ENCODE results near the gene CYP19A1. TPM values are rescaled to one million over a fixed set of nuclear protein-coding genes. Genes with fewer than 3 reads are reported as not detected.

Gene CYP19A1
- total and polyA plus RNA-seq, 10 of the 15 experiments (the other 5 are each of a cell fraction or from before 2014, with no cell fraction given), result 0.08 to 1.8 (median 0.70) TPM

DNA sequence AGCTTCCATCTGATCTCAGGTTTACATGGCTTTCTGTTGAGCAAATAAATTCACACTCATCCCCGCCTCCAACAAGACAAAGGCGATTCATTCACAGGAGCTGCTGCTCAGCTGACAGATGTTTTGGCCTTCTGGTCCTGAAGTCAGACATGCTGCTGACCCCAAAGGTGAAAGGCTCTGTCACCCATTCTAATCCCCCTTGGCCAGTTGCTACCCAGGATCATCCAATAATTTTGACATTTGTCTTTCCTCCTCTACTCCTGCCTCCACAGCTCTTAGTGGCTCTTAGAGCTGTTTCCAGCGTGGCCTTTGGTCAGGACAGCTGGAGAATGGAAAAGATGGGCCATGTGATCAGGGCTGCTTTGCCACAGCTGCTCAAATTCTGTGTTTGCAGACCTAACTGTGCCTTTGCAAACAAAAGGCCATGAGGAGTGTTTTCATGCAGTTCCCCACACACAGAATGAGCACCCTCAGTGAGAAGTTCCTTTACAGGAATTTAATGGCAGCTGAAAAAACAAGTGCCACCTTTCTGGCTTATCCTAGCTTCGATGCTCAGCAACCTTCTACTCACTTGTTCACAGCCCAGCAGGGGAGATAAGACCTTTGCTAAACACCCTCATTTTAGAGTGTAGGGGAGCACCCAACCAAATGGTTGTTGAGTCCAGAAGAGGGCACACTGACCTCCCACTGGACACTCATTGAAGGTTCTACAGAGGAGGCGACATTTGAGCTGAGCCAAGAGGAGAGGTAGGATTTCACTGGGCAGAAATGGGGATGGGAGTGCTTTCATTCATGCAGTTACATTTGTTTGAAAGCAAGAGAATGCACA, 39.0 kb downstream of the CYP19A1 start:
- intact Hi-C loops (cut with micrococcal nuclease; ENCODE audit: unreplicated experiment) (no loop called here), in situ Hi-C loops (cut with MboI) (no loop called here)
- Histone ChIP-seq H3K36me3 (ENCODE audit: control insufficient read depth in 2 of 2, insufficient read depth in 2 of 2, low read length in 1 of 2) (no peaks in the 10 kb centered on the region), H2AFZ (ENCODE audit: control insufficient read depth, low read depth, low read length) (no peak overlapping the region), H3K9ac (ENCODE audit: control insufficient read depth, insufficient read depth, low read length) (no peak overlapping the region), H3K27ac (ENCODE audit: control insufficient read depth, insufficient read depth) (no peak overlapping the region), H3K79me2 (ENCODE audit: control insufficient read depth, insufficient read depth, low read length) (no peaks in the 10 kb centered on the region), H3K27me3 (replicated peaks in 1 of 2; ENCODE audit: control insufficient read depth in 2 of 2, insufficient read depth in 2 of 2, low read length in 1 of 2) (peaks cover 0 to 3% of the 10 kb centered on the region in 2 experiments; a peak in 3 of 4 replicates), H4K20me1 (ENCODE audit: control insufficient read depth, insufficient read depth) (no peaks in the 10 kb centered on the region), H3K4me1 (ENCODE audit: control insufficient read depth, insufficient read depth, low read length) (no peaks in the 10 kb centered on the region), H3K9me3 (replicated peaks; ENCODE audit: control insufficient read depth, insufficient read depth, low read length) (no peaks in the 10 kb centered on the region), H3K4me2 (ENCODE audit: control insufficient read depth, insufficient read depth) (no peak overlapping the region), H3K4me3 (no peak overlapping the region)
- SMC1A ChIA-PET (ENCODE audit: uncharacterized antibody, unreplicated experiment), result interaction anchor here (0.7 to 6.2 kb wide), 5 partner anchors 8 to 82 kb away, joined by 3 to 31 read pairs (median 3); no protein-coding TSS in a partner anchor
- no peak for DNase-seq (ENCODE audit: low read depth, low spot score)
- 47% methylated on average over 5 of the region's 5 CpGs for WGBS (ENCODE audit: insufficient coverage, insufficient replicate concordance, low lambda C conversion rate, missing lambda C conversion rate)
- FAIRE-seq, result no peak
- CTCF ChIA-PET, result interaction anchor here (0.7 to 8.2 kb wide), 2 partner anchors 19 to 58 kb away, joined by 3 to 43 read pairs; no protein-coding TSS in a partner anchor
- no peak for TF ChIP-seq MEF2B (IDR thresholded peaks at IDR 0.05; ENCODE audit: partially characterized antibody, poor library complexity, severe bottlenecking)
- no peak for TF ChIP-seq CHD4 (IDR thresholded peaks at IDR 0.05)
- TF ChIP-seq PAX8 (IDR thresholded peaks at IDR 0.05), result no peak
- TF ChIP-seq EZH2 (IDR thresholded peaks at IDR 0.05; ENCODE audit: borderline replicate concordance, control insufficient read depth, low read depth, low read length), result no peak
- no peak for TF ChIP-seq ZNF24 (IDR thresholded peaks at IDR 0.05)
- no peak for TF ChIP-seq NFIC (IDR thresholded peaks at IDR 0.05; ENCODE audit: low read depth, low read length)
- no peak for TF ChIP-seq RUNX3 (IDR thresholded peaks at IDR 0.05; ENCODE audit: low read length)
- TF ChIP-seq TARDBP (IDR thresholded peaks at IDR 0.05; ENCODE audit: borderline replicate concordance), result no peak
- TF ChIP-seq RFX5 (IDR thresholded peaks at IDR 0.05; ENCODE audit: low read depth, low read length), result no peak
- no peak for TF ChIP-seq GABPA (IDR thresholded peaks at IDR 0.05; ENCODE audit: low read depth)
- no peak for TF ChIP-seq ZSCAN29 (IDR thresholded peaks at IDR 0.05)
- no peak for TF ChIP-seq RCOR1 (conservative IDR thresholded peaks at IDR 0.05; ENCODE audit: low read depth, low read length)
- TF ChIP-seq RBBP5 (conservative IDR thresholded peaks at IDR 0.05), result no peak
- TF ChIP-seq, protein P1, sequence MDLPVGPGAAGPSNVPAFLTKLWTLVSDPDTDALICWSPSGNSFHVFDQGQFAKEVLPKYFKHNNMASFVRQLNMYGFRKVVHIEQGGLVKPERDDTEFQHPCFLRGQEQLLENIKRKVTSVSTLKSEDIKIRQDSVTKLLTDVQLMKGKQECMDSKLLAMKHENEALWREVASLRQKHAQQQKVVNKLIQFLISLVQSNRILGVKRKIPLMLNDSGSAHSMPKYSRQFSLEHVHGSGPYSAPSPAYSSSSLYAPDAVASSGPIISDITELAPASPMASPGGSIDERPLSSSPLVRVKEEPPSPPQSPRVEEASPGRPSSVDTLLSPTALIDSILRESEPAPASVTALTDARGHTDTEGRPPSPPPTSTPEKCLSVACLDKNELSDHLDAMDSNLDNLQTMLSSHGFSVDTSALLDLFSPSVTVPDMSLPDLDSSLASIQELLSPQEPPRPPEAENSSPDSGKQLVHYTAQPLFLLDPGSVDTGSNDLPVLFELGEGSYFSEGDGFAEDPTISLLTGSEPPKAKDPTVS (IDR thresholded peaks at IDR 0.05; ENCODE audit: low read depth, low read length), result no peak
- no peak for ATAC-seq
- RAD21 ChIA-PET (ENCODE audit: unreplicated experiment), result interaction anchor here (1.4 kb wide), 1 partner anchor 200 kb away, joined by 3 read pairs; no protein-coding TSS in a partner anchor
- POLR2A ChIA-PET, result no interaction called here
- no TSS peak for BruUV-seq (replicated peaks)
